ENCODE data around the gene RALGPS2. TPM values are rescaled to one million over a fixed set of nuclear protein-coding genes. Genes with fewer than 3 reads are reported as not detected.

RALGPS2 gene
- total and polyA plus RNA-seq, 2 of the 13 experiments (the other 11 are each of a cell fraction or from before 2014, with no cell fraction given), result 15.6 to 36.0 TPM

GRCh38 chr1:178682429-178682828 lies 42.6 kb upstream of the RALGPS2 start (continued):
- TF ChIP-seq ZNF160 (CRISPR knock-in tag; IDR thresholded peaks at IDR 0.05), result no peak
- no peak for TF ChIP-seq DZIP1 (CRISPR knock-in tag; IDR thresholded peaks at IDR 0.05)
- no peak for TF ChIP-seq RBFOX2 (IDR thresholded peaks at IDR 0.05; ENCODE audit: low read depth, low read length)
- TF ChIP-seq FOSL1 (CRISPR knock-in tag; IDR thresholded peaks at IDR 0.05; ENCODE audit: borderline replicate concordance), result peak; percentile 46; the same call in 1 of the 2 replicates
- no peak for TF ChIP-seq ZNF574 (CRISPR knock-in tag; IDR thresholded peaks at IDR 0.05)
- no peak for TF ChIP-seq RNF219 (CRISPR knock-in tag; IDR thresholded peaks at IDR 0.05)
- TF ChIP-seq HNRNPUL1 (IDR thresholded peaks at IDR 0.05; ENCODE audit: low read depth, low read length), result no peak
- TF ChIP-seq TAF1 (CRISPR knock-in tag; IDR thresholded peaks at IDR 0.05), result no peak
- TF ChIP-seq ZNF180 (CRISPR knock-in tag; IDR thresholded peaks at IDR 0.05; ENCODE audit: borderline replicate concordance, low read depth), result no peak
- TF ChIP-seq RBAK (CRISPR knock-in tag; IDR thresholded peaks at IDR 0.05), result no peak
- no peak for TF ChIP-seq ZNF513 (CRISPR knock-in tag; conservative IDR thresholded peaks at IDR 0.05)
- no peak for TF ChIP-seq E2F5 (CRISPR knock-in tag; conservative IDR thresholded peaks at IDR 0.05)
- no peak for TF ChIP-seq ZFX (CRISPR knock-in tag; IDR thresholded peaks at IDR 0.05; ENCODE audit: low read depth)
- TF ChIP-seq ARID4A (CRISPR knock-in tag; IDR thresholded peaks at IDR 0.05; ENCODE audit: borderline replicate concordance), result no peak

Data from HepG2 (cell line).